OCI-LY3 (cell line): ENCODE results near the gene SCN4A.

Source experiments
- CTCF ChIP-seq: fragments of 200-600, 300-600 bp; sonication (generic); IDR thresholded peaks from 2 replicates; pipeline ENCODE4 v1.5.1; 2014; ENCODE audit warnings: antibody characterized with exemption, low read length, low read depth
- EZH2phosphoT487 ChIP-seq: fragments of 200-600 bp; shearing (Covaris generic); IDR thresholded peaks from 2 replicates; pipeline ENCODE4 v1.6.1; 2018; ENCODE audit warnings: antibody characterized with exemption, mixed run types, low read depth

GRCh38 chr17:63955232-63955631, 17.5 kb downstream of the SCN4A start:
- no peak for TF ChIP-seq CTCF
- no peak for TF ChIP-seq EZH2phosphoT487
